Mucosa of descending colon (tissue), 3 donors: ENCODE data around the gene PREP. TPM values are rescaled to one million over a fixed set of nuclear protein-coding genes. Genes with fewer than 3 reads are reported as not detected.

Source experiments
- ATAC-seq: fragments of 200-7000 bp; cut with Tn5 transposase; one replicate; pipeline ENCODE4 v1.9.1; 2020; ENCODE audit warnings: mild to moderate bottlenecking, moderate library complexity
- DNase-seq, 3 donors: peaks; one replicate each; pipeline ENCODE4 v3.0.0-alpha.2; 2020
- H3K36me3 ChIP-seq: fragments of 200-600 bp; one replicate; pipeline ENCODE4 v1.8.0; 2021; ENCODE audit warnings: low read depth, mild to moderate bottlenecking
- H3K4me1 ChIP-seq: fragments of 200-600 bp; one replicate; pipeline ENCODE4 v1.8.0; 2021; ENCODE audit warnings: low read depth, mild to moderate bottlenecking
- H3K4me3 ChIP-seq: fragments of 200-600 bp; one replicate; pipeline ENCODE4 v1.8.0; 2021; ENCODE audit warnings: mild to moderate bottlenecking
- H3K9me3 ChIP-seq: fragments of 200-600 bp; one replicate; pipeline ENCODE4 v1.8.0; 2021; ENCODE audit warnings: mild to moderate bottlenecking
- intact Hi-C, 2 donors: fragments of 100-400 bp; cut with DNase I in 1 of 2; cut with micrococcal nuclease in 1 of 2; formaldehyde crosslinking; loops; one replicate each; pipeline versions ENCODE4 v1.11.0 to v1.11.1; 2022; cut with DNase I, micrococcal nuclease
- total RNA-seq, 3 donors: library from RNA; stranded (reverse); fragmentation: NEBNext Ultra II Directional in 2 of 3; extraction: Animal tissue kit (Norgen Biotek cat#: 25700) in 2 of 3; gene quantifications; one replicate each; pipeline versions ENCODE4 v1.2.1 to v1.2.4, GENCODE V29; 2021 to 2023
- TF ChIP-seq, protein P1 (sequence below): fragments of 200-600 bp; IDR thresholded peaks from one replicate; pipeline ENCODE4 v1.8.0; 2022; ENCODE audit warnings: antibody characterized with exemption, mild to moderate bottlenecking
- donor health status: DM: no; HTN: no; CAD: no; lungs with moderate emphysema.
- donor health status: DM: no; HTN: no; CAD: no.
- donor health status: DM: no; HTN: yes; CAD: no.

Gene PREP
- total RNA-seq, 3 donors from 2014 or later, result 46.5 to 74.2 (median 72.3) TPM

DNA sequence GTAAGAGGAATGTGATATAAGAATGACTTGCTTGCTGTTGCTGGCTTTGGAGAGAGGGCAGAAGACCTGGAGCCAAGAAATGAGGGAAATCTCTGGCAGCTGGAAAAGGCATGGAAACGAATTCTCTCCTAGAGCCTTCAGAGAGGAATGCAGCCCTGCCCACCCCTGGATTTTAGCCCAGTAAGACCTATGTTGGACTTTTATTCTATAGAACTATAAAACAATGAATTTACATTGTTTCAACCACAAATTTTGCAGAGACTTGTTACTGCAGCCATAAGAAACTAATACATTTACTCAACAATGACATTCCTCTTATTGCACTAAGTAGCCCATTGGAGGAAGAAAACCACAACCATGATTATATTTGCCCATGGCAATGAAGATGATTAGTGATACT lies 39.5 kb upstream of the PREP start:
- intact Hi-C loops, result no loop called here
- no peak for DNase-seq
- no peak for ATAC-seq
- Histone ChIP-seq H3K4me1 (no peaks in the 10 kb centered on the region), H3K9me3 (no peaks in the 10 kb centered on the region), H3K36me3 (no peaks in the 10 kb centered on the region), H3K4me3 (no peak overlapping the region)
- TF ChIP-seq, protein P1, sequence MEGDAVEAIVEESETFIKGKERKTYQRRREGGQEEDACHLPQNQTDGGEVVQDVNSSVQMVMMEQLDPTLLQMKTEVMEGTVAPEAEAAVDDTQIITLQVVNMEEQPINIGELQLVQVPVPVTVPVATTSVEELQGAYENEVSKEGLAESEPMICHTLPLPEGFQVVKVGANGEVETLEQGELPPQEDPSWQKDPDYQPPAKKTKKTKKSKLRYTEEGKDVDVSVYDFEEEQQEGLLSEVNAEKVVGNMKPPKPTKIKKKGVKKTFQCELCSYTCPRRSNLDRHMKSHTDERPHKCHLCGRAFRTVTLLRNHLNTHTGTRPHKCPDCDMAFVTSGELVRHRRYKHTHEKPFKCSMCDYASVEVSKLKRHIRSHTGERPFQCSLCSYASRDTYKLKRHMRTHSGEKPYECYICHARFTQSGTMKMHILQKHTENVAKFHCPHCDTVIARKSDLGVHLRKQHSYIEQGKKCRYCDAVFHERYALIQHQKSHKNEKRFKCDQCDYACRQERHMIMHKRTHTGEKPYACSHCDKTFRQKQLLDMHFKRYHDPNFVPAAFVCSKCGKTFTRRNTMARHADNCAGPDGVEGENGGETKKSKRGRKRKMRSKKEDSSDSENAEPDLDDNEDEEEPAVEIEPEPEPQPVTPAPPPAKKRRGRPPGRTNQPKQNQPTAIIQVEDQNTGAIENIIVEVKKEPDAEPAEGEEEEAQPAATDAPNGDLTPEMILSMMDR, result no peak

DNA sequence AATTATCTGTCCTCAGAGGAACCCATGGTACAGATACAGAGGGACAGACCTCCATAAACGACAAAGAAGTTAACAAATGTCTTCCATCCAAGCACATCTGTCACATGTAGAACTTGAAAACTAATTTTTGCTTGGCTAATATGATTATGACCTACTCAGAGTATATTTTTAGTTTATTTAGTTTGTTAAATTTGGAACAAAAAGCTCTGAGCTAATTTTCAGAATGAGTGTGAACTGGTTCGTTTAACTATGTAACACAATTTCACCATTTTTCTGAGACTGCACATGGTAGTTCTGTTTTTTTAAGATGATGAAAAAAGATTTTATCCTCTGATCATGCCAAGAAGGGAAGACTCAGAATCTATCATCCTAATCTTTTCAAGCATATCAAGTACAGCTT lies 34.4 kb upstream of the PREP start:
- ATAC-seq (no peak), DNase-seq (no peak)
- intact Hi-C loops, result no loop called here
- Histone ChIP-seq H3K4me3 (no peak overlapping the region), H3K4me1 (no peaks in the 10 kb centered on the region), H3K36me3 (no peaks in the 10 kb centered on the region), H3K9me3 (no peaks in the 10 kb centered on the region)
- TF ChIP-seq, protein P1, result no peak

DNA sequence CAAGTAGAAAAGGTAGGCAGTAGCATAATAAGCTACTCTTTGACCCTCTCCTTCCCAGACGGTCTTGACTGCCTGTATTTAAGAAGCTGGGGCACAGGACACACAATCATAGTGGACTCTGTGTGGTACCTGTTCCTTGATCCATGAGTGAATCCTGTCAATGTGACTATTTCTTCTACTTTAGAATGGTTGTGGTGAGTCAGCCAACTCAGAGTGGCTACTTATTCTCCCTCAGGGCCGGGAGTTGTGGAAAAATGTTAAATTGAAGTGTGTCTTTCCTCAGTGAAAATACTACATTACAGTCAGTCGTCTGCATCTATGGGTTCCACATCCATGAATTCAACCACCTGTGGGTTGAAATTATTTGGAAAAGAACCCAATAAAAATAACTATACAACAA lies 30.8 kb upstream of the PREP start:
- Histone ChIP-seq H3K4me1 (no peaks in the 10 kb centered on the region), H3K4me3 (no peak overlapping the region), H3K9me3 (no peaks in the 10 kb centered on the region), H3K36me3 (no peaks in the 10 kb centered on the region)
- DNase-seq (no peak), ATAC-seq (no peak)
- TF ChIP-seq, protein P1, result no peak
- intact Hi-C loops, result no loop called here

DNA sequence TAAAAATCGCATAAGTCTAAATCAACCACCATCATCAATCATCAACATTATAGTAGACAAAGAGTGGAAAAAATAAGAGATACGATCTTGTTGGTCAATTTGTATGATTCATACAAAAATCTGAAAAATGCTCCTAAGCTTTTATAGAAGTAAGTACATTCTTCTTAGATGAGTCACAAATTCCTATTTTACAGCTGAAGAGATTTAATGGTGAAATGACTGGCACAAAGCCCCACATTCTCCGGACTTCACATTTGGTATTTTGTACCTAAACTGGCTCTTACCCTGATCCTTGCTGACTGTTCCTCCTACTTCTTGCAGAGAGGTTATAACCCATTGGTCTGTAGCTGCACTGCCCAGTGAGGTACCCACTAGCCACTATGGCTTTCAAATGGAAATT lies 29.9 kb upstream of the PREP start:
- no peak overlapping the region for H3K4me3 ChIP-seq
- DNase-seq (no peak), ATAC-seq (no peak)
- intact Hi-C loops, result no loop called here
- TF ChIP-seq, protein P1, result no peak
- no peaks in the 10 kb centered on the region for H3K9me3 ChIP-seq
- H3K36me3 ChIP-seq, result no peaks in the 10 kb centered on the region
- no peaks in the 10 kb centered on the region for H3K4me1 ChIP-seq

DNA sequence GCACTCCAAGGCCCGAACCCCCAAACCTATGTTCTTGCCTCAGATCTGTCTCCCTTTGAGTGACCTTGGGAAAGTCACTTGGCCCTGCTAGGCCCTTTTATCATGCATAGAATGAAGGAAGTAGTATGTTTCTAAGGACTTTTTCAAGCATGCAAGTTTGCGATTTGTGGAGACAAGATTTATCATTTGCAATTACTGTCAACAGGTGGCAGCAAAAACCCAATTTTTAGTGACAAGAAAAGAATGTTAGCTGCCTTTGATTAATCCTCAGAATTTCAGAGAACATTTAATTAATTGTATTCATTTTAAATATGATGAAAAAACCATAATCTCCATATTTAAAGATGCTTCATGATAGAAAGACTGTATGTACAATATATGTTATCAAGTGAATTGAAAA lies 28.3 kb upstream of the PREP start:
- intact Hi-C loops, result no loop called here
- no peak overlapping the region for H3K4me3 ChIP-seq
- DNase-seq, result peak in 1 of 3 donors; percentile 57
- TF ChIP-seq, protein P1, result no peak
- H3K4me1 ChIP-seq, result no peaks in the 10 kb centered on the region
- H3K36me3 ChIP-seq, result no peaks in the 10 kb centered on the region
- no peak for ATAC-seq
- no peaks in the 10 kb centered on the region for H3K9me3 ChIP-seq

DNA sequence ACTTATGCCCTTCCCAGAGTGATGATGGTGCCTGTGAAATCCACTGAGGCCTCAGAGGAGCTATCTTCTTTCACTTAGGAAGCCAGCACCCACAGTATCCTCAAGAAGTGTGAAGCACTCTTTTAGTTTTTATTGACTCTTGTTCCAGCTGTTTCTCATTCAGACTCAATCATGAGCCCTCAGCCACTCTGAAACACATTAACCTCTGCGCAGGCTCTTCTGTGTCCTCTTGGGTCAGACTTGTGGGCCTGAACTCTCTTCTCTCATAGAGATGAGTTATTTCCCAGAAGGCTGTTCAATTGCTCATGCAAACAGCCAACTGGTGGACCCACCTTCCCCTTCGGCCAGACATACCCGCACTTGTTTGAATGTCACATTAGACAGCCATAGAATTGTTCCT lies 27.8 kb upstream of the PREP start:
- intact Hi-C loops, result no loop called here
- DNase-seq, result no peak
- ATAC-seq, result no peak
- Histone ChIP-seq H3K4me1 (no peaks in the 10 kb centered on the region), H3K9me3 (no peaks in the 10 kb centered on the region), H3K4me3 (no peak overlapping the region), H3K36me3 (no peaks in the 10 kb centered on the region)
- TF ChIP-seq, protein P1, result no peak
